ENCODE data around the gene USP15.

- TF ChIP-seq CTCF (IDR thresholded peaks at IDR 0.05) (no peak), POLR2A (IDR thresholded peaks at IDR 0.05) (no peak)
Measured at GRCh38 chr12:62372825-62373224, 112.6 kb downstream of the USP15 start.
